GM18867 (cell line): ENCODE results near the gene CDK4.
"Not testable (repeated sequence)": the region's sequence is repeated elsewhere in the genome, so short reads cannot be mapped to it uniquely, and the experiment has no call there.

ENCODE experiments used
- ATAC-seq: cut with Tn5 transposase; IDR thresholded peaks from one replicate; pipeline ENCODE4 v1.9.1; 2021; ENCODE audit warnings: mild to moderate bottlenecking, moderate library complexity; ENCODE audit not compliant: unreplicated experiment

The CDK4 gene

GRCh38 chr12:57727758-57728395 lies 24.2 kb downstream of the CDK4 start:
- ATAC-seq = no peak

DNA sequence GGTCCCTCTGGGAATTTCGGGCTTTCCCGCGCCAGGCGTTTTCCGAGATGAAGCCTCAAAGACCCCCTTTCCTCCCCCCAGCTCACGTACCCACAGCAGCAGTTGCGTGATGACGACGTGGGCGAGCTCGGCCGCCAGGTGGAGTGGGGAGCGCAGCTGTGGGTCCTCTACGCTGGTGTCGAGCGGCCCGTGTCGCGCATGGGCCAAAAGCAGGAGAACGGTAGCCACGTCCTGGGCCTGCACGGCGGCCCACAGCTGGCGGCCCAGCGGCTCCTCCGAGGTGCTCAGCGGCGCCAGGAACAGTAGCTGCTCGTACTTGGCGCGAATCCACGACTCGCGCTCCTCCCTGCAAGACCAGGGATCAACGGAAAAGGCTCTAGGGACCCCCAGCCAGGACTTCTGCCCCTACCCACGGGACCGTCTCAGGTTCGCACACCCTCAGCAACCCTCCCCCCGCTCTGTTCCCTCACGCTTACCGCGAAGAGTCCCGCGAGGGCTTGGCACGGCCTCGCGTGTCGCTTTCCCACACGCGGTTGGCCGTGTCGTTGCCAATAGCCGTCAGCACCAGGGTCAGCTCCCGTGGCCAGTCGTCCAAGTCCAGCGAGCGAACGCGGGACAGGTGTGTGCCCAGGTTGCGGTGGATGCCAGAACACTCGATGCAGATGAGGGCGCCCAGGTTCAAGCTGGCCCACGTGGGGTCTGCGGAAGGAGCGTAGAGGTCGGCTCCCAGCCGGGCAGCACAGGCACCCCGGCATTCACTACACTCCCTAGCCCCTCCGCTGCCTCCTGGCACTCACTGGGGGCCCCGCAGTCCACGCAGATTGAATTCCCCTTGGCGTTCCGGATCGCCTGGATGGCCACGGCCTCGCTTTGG lies 25.0 kb downstream of the CDK4 start:
- ATAC-seq = peak; percentile 28

- peak; percentile 63 for ATAC-seq
These were observed 25.8 kb downstream of the CDK4 start for GRCh38 chr12:57726151-57726883.

GRCh38 chr12:57725851-57726150 lies 26.3 kb downstream of the CDK4 start:
- no peak for ATAC-seq

DNA sequence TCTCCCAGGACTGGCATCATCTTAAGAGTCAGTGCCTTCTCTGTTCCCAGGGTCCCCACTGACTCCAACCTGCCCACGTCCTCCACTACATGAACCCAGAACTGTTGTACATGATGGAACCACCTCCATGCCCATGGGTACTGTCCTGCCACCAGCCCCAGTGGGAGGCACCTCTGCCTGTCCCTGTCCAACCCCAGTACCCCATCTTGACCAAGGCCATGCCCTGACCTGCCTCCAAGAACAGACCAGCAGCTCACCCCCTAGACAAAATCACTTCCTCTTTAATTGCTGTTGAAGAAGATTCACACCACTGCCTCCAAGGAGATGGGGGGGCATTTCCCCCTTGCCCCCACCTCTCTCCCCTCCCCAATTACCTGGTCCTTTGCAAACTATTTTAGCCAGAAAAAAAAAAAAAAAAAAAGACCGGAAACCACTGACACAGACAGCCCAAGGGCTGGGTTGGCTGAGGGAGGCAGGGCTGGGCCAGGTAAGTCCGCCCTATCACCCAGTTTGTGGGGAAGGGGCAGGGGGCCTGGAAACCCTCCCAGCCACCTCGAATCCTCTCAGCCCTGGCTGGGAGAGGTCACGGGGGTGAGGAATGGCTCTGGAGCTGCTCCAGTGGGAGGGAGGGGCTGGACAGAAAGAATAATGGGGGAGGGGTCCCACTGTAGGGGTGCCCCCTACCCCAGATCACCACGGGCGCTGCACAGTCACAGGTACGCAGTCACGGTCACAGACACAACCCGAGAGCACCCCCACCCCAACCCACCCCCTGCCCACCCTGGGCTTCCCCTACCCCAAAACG lies 27.0 kb downstream of the CDK4 start:
- no peak for ATAC-seq

GRCh38 chr12:57724003-57724935 lies 27.8 kb downstream of the CDK4 start:
- ATAC-seq = no peak

DNA sequence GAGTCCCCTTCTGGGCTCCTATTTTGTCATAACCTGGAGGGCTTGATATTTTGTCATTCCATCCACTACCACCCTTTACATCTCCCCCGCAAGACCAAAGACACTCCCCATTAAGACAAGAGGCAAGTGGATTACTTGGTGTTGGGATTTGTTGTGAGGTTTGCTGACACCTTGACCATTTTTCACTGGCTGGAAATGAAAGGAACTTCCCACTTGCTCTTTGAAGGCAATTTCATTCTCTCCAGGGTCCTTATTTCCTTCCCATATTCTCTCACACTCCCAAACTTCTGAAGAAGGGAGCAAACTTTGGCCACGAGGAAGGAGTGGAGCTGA lies 28.5 kb downstream of the CDK4 start:
- no peak for ATAC-seq

DNA sequence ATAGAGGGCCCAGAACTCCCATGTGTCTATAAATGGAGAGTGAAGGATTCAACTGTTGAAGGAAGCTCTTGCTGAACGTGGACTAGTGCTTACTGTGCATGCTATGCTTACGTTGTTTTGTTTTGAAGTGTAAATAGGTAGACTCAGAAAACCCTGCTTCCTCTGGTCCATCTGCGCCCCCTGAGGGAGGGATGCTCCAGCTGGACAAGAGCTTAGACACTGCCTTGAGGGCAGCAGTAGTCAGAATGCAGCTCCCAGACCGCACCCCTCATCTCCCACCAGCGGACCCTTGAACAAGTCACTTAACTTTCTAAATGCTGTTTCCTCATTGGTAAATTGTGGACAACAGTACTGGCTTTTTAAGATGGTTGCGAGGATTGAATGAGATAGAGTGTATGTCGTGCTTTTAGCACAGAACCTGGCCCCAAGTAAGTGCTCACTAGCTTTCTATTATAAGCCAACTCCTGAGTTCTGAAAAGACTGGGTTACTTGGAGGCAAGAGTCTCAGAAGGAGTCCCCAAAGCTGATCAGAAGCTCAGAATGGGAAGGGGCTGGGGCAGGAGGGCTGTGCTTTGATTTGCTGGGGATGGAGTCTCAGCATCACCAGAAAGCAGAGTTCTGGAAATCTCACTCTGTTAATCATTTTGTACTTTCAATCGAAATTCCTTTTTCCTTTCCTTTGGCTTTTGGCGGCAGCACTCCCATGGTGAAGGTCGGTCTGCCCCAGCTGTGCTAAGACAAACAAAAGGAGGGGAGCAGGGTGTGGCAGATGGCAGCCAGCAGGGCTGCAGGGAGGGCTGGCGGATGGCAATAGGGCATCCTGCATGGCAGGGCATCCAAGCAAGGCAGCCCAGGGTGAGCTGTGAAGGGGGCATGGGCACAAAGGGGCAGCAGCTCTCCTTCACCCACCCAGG lies 29.1 kb downstream of the CDK4 start:
- ATAC-seq = no peak

DNA sequence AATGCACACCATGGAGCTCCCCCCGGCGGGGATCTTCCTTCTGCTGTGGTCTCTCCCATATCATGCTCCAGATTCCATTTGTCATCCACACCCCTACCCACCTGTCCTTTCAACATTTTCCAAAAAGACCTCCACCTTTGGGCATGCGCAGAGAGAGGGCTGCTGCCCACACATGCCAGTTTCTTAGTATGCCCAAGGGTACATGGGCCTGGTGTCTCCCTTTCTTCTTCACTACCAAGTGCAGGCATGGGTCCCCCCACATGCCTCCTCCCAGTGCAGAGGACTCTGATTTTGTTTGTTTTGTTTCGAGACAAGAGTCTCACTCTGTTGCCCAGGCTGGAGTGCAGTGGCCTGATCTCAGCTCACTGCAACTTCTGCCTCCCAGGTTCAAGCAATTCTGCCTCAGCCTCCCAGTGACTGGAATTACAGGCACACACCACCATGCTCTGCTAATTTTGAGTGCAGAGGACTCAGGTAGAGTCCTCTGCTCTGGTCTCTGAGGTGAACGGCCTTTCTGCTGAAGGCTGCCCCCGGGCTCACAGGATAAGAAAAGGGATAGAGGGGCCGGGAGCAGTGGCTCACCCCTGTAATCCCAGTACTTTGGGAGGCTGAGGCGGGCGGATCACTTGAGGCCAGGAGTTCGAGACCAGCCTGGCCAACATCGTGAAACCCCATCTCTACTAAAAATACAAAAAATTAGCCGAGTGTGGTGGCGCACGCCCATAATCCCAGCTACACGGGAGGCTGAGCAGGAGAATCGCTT lies 30.1 kb downstream of the CDK4 start:
- not testable (repeated sequence) for ATAC-seq

DNA sequence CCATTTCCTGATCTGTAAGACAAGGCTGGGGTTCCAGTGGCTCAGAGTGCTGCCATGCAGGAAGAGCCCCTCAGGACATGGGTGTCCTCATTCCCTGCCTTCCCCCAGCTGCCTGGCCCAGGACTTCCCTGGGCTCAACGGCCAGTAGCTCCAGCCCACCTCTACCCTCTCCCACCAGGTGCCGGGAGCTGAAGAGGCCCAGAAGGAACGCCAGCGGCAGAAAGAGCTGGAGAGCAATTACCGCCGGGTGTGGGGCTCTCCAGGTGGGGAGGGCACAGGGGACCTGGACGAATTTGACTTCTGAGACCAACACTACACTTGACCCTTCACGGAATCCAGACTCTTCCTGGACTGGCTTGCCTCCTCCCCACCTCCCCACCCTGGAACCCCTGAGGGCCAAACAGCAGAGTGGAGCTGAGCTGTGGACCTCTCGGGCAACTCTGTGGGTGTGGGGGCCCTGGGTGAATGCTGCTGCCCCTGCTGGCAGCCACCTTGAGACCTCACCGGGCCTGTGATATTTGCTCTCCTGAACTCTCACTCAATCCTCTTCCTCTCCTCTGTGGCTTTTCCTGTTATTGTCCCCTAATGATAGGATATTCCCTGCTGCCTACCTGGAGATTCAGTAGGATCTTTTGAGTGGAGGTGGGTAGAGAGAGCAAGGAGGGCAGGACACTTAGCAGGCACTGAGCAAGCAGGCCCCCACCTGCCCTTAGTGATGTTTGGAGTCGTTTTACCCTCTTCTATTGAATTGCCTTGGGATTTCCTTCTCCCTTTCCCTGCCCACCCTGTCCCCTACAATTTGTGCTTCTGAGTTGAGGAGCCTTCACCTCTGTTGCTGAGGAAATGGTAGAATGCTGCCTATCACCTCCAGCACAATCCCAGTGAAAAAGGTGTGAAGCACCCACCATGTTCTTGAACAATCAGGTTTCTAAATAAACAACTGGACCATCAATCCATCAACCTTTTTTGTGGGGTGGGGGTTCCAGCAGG lies 31.2 kb downstream of the CDK4 start:
- ATAC-seq = no peak

DNA sequence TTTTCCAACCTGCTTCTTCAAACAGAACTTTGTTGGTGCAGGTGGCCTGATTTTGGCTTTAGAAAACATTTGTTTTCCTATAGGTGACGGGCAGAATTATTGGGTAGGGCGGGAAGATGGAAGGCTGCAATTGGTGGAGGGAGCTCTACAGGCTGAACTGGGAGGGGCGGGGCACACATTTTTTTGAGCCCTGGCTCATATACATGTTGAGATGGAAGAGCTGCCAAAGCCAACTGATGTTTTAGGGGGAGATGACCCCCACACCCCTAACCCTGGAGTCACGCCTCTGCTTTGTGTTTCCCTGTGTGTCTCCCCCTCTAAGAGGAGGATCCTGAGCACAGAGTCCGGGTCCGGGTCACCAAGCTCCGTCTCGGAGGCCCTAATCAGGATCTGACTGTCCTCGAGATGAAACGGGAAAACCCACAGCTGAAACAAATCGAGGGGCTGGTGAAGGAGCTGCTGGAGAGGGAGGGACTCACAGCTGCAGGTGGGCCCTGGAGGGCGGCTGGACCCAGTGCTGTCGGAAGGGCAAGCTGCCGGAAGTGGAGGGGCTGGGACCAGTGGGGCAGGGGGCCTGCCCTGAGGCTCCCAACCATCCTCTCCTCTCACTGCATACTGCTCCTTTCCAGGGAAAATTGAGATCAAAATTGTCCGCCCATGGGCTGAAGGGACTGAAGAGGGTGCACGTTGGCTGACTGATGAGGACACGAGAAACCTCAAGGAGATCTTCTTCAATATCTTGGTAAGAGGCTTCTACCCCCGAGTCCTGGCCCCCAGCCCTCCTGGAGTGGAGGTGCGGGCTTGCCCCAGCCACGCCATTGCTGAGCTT lies 32.1 kb downstream of the CDK4 start:
- ATAC-seq = no peak

GRCh38 chr12:57718641-57719528 lies 33.2 kb downstream of the CDK4 start:
- no peak for ATAC-seq

DNA sequence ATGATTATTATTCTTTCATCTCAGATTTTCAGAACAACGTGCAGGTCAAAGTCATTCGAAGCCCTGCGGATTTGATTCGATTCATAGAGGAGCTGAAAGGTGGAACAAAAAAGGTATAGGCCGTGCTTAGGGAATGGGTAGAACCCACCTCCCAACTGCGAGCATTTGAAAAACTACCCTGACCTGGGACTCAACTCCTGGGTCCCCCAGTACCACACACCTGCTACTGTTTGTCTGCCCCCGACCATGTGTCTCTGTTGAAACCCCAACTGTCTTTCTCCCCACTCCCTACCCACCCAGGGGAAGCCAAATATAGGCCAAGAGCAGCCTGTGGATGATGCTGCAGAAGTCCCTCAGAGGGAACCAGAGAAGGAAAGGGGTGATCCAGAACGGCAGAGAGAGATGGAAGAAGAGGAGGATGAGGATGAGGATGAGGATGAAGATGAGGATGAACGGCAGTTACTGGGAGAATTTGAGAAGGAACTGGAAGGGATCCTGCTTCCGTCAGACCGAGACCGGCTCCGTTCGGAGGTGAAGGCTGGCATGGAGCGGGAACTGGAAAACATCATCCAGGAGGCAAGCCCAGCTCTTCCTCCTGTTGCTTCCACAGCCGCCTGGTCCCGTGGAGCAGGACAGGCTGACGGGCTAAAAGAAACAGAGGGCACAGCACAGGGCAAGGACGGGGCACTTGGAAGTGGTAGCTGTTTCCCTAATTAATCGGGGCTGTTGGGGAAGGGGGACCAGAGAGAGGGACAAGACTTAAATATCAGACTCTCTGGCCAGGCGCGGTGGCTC lies 34.1 kb downstream of the CDK4 start:
- ATAC-seq = no peak

- ATAC-seq = no peak
These were observed 35.0 kb downstream of the CDK4 start for GRCh38 chr12:57717131-57717530.

GRCh38 chr12:57716305-57716704 lies 35.8 kb downstream of the CDK4 start:
- ATAC-seq = no peak
